NCI-H526 treated with DMSO at 0.1 percent for 48 hours (cell line): ENCODE measurements around the gene PIEZO2.

ENCODE experiments used
- DNase-seq: peaks from one replicate; lab custom pipeline; 2025; lab: John Stamatoyannopoulos, UW

Gene PIEZO2

GRCh38 chr18:10727477-10727876, 421.9 kb downstream of the PIEZO2 start:
- no peak for DNase-seq

GRCh38 chr18:10726198-10727068, 422.9 kb downstream of the PIEZO2 start:
- peak; percentile 15 for DNase-seq

GRCh38 chr18:10724666-10725065, 424.7 kb downstream of the PIEZO2 start:
- no peak for DNase-seq

- DNase-seq: no peak
Observed at GRCh38 chr18:10723496-10723895, 425.9 kb downstream of the PIEZO2 start.

- DNase-seq: no peak
Observed at GRCh38 chr18:10718809-10719208, 430.6 kb downstream of the PIEZO2 start.

- no peak for DNase-seq
Observed at GRCh38 chr18:10715791-10716190, 433.6 kb downstream of the PIEZO2 start.

GRCh38 chr18:10713409-10713808, 436.0 kb downstream of the PIEZO2 start:
- DNase-seq: no peak

GRCh38 chr18:10707294-10707693, 442.1 kb downstream of the PIEZO2 start:
- DNase-seq: no peak

- DNase-seq: no peak
Observed at GRCh38 chr18:10705786-10706185, 443.6 kb downstream of the PIEZO2 start.

- no peak for DNase-seq
Observed at GRCh38 chr18:10705291-10705690, 444.1 kb downstream of the PIEZO2 start.

GRCh38 chr18:10702206-10702605, 447.2 kb downstream of the PIEZO2 start:
- no peak for DNase-seq

- DNase-seq: no peak
Observed at GRCh38 chr18:10690366-10690765, 459.0 kb downstream of the PIEZO2 start.

- DNase-seq: no peak
Observed at GRCh38 chr18:10690035-10690329, 459.4 kb downstream of the PIEZO2 start.

- no peak for DNase-seq
Observed at GRCh38 chr18:10689236-10690034, 459.9 kb downstream of the PIEZO2 start.

GRCh38 chr18:10688766-10689165, 460.6 kb downstream of the PIEZO2 start:
- no peak for DNase-seq

GRCh38 chr18:10687161-10687925, 462.0 kb downstream of the PIEZO2 start:
- no peak for DNase-seq

- DNase-seq: no peak
Observed at GRCh38 chr18:10686308-10686707, 463.1 kb downstream of the PIEZO2 start.

- no peak for DNase-seq
Observed at GRCh38 chr18:10685484-10685883, 463.9 kb downstream of the PIEZO2 start.

GRCh38 chr18:10682368-10682714, 467.0 kb downstream of the PIEZO2 start:
- no peak for DNase-seq

GRCh38 chr18:10681581-10682367, 467.6 kb downstream of the PIEZO2 start:
- DNase-seq: no peak

- DNase-seq: no peak
Observed at GRCh38 chr18:10680271-10680596, 469.1 kb downstream of the PIEZO2 start.
